ENCODE measurements around the gene ACSF3. TPM values are rescaled to one million over a fixed set of nuclear protein-coding genes. Genes with fewer than 3 reads are reported as not detected.

ACSF3 gene
- total RNA-seq, 1 donor: 20.7 TPM

- peak; percentile 79 for DNase-seq (ENCODE audit: low read depth)
- H3K4me3 ChIP-seq (ENCODE audit: low read depth, low read length): peak within 1 kb of the TSS; percentile 42
- TF ChIP-seq CTCF (IDR thresholded peaks at IDR 0.05; ENCODE audit: insufficient read depth, low read depth, low read length): no peak
Measured at GRCh38 chr16:89171216-89172170, 77.8 kb downstream of the ACSF3 start, which contains the start of gene CDH15. CDH15 (plus strand) TSS chr16:89171748; CDS start chr16:89171832, 84 bp downstream.

- no peak overlapping the region for H3K4me3 ChIP-seq (ENCODE audit: low read depth, low read length)
- no peak for TF ChIP-seq CTCF (IDR thresholded peaks at IDR 0.05; ENCODE audit: insufficient read depth, low read depth, low read length)
- DNase-seq (ENCODE audit: low read depth): no peak
Measured at GRCh38 chr16:89172171-89172527, 78.5 kb downstream of the ACSF3 start.

- no peak overlapping the region for H3K4me3 ChIP-seq (ENCODE audit: low read depth, low read length)
- TF ChIP-seq CTCF (IDR thresholded peaks at IDR 0.05; ENCODE audit: insufficient read depth, low read depth, low read length): no peak
- DNase-seq (ENCODE audit: low read depth): no peak
Measured at GRCh38 chr16:89172528-89173173, 79.0 kb downstream of the ACSF3 start.

- DNase-seq (ENCODE audit: low read depth): no peak
- H3K4me3 ChIP-seq (ENCODE audit: low read depth, low read length): no peak overlapping the region
- no peak for TF ChIP-seq CTCF (IDR thresholded peaks at IDR 0.05; ENCODE audit: insufficient read depth, low read depth, low read length)
Measured at GRCh38 chr16:89173174-89173921, 79.7 kb downstream of the ACSF3 start.

GRCh38 chr16:89174055-89174827 is 80.6 kb downstream of the ACSF3 start:
- DNase-seq (ENCODE audit: low read depth): no peak
- no peak for TF ChIP-seq CTCF (IDR thresholded peaks at IDR 0.05; ENCODE audit: insufficient read depth, low read depth, low read length)
- no peak overlapping the region for H3K4me3 ChIP-seq (ENCODE audit: low read depth, low read length)

GRCh38 chr16:89174877-89175276 is 81.2 kb downstream of the ACSF3 start:
- no peak for TF ChIP-seq CTCF (IDR thresholded peaks at IDR 0.05; ENCODE audit: insufficient read depth, low read depth, low read length)
- no peak for DNase-seq (ENCODE audit: low read depth)
- H3K4me3 ChIP-seq (ENCODE audit: low read depth, low read length): no peak overlapping the region

All from fibroblast of villous mesenchyme (primary cell).